Loucy (cell line): ENCODE data around the gene HS6ST2.

Source experiments
- H2AFZ ChIP-seq: fragments of 200-600 bp; sonication (generic); 2 replicates; pipeline ENCODE4 v1.6.0; 2016; ENCODE audit warnings: antibody characterized with exemption, mild to moderate bottlenecking, low read length, moderate library complexity
- H3F3A ChIP-seq: fragments of 200-600 bp; 2 replicates; pipeline ENCODE4 v1.6.0; 2016; ENCODE audit warnings: antibody characterized with exemption, low read depth, mild to moderate bottlenecking
- H3K27me3 ChIP-seq: fragments of 200-600 bp; sonication (generic); 2 replicates; pipeline ENCODE4 v1.6.1; 2014; ENCODE audit warnings: low read length, mild to moderate bottlenecking; ENCODE audit not compliant: insufficient read depth, poor library complexity, severe bottlenecking
- H3K36me3 ChIP-seq: fragments of 200-600 bp; sonication (generic); 2 replicates; pipeline ENCODE4 v1.6.1; 2016; ENCODE audit warnings: low read length; ENCODE audit not compliant: insufficient read depth
- H3K4me1 ChIP-seq: fragments of 200-600 bp; sonication (generic); 2 replicates; pipeline ENCODE4 v1.5.1; 2014; ENCODE audit warnings: low read length, mild to moderate bottlenecking; ENCODE audit not compliant: insufficient read depth, poor library complexity, severe bottlenecking
- H3K4me2 ChIP-seq: fragments of 200-600 bp; sonication (generic); 2 replicates; pipeline ENCODE4 v1.6.0; 2014; ENCODE audit warnings: antibody characterized with exemption, low read length, low read depth, mild to moderate bottlenecking; ENCODE audit not compliant: poor library complexity, severe bottlenecking
- H3K4me3 ChIP-seq: fragments of 200-600 bp; sonication (generic); 2 replicates; pipeline ENCODE4 v1.5.1; 2014; ENCODE audit warnings: low read length, mild to moderate bottlenecking, mixed read lengths; ENCODE audit not compliant: poor library complexity, severe bottlenecking
- H3K79me2 ChIP-seq: fragments of 200-600 bp; sonication (generic); 2 replicates; pipeline ENCODE4 v1.6.1; 2014; ENCODE audit warnings: low read length; ENCODE audit not compliant: insufficient read depth
- H3K9ac ChIP-seq: fragments of 200-600 bp; sonication (generic); 2 replicates; pipeline ENCODE4 v1.6.0; 2014; ENCODE audit warnings: mild to moderate bottlenecking, low read depth, low read length, moderate library complexity; ENCODE audit not compliant: poor library complexity, severe bottlenecking
- H3K9me2 ChIP-seq: fragments of 200-600 bp; sonication (generic); replicated peaks from 2 replicates; pipeline ENCODE4 v1.6.1; 2016; ENCODE audit warnings: low read depth, low read length, mixed read lengths
- H3K9me3 ChIP-seq: fragments of 200-600 bp; sonication (generic); 2 replicates; pipeline ENCODE4 v1.6.1; 2014; ENCODE audit warnings: mild to moderate bottlenecking, antibody characterized with exemption, low read length, low read depth; ENCODE audit not compliant: insufficient read depth
- H4K20me1 ChIP-seq: fragments of 200-600 bp; sonication (generic); 2 replicates; pipeline ENCODE4 v1.6.0; 2014; ENCODE audit warnings: antibody characterized with exemption, low read length, mild to moderate bottlenecking; ENCODE audit not compliant: insufficient read depth, poor library complexity, severe bottlenecking
- CTCF ChIP-seq: fragments of 200-600 bp; sonication (generic); conservative IDR thresholded peaks from 2 replicates; pipeline ENCODE4 v1.5.1; 2014; ENCODE audit warnings: mild to moderate bottlenecking, antibody characterized with exemption, low read length
- EZH2phosphoT487 ChIP-seq: fragments of 200-600 bp; IDR thresholded peaks from 2 replicates; pipeline ENCODE4 v1.6.1; 2018; ENCODE audit warnings: antibody characterized with exemption, mild to moderate bottlenecking, moderate library complexity, borderline replicate concordance

The HS6ST2 gene

GRCh38 chrX:132648895-132649294 lies 309.5 kb downstream of the HS6ST2 start:
- no peaks in the 10 kb centered on the region for H3K9me3 ChIP-seq
- no peaks in the 10 kb centered on the region for H4K20me1 ChIP-seq
- H3K9me2 ChIP-seq: no peaks in the 10 kb centered on the region
- H2AFZ ChIP-seq: no peak overlapping the region
- no peak overlapping the region for H3K9ac ChIP-seq
- H3K4me3 ChIP-seq: no peak overlapping the region
- H3K4me1 ChIP-seq: no peaks in the 10 kb centered on the region
- H3K79me2 ChIP-seq: no peaks in the 10 kb centered on the region
- H3F3A ChIP-seq: no peaks in the 10 kb centered on the region
- no peaks in the 10 kb centered on the region for H3K36me3 ChIP-seq
- TF ChIP-seq EZH2phosphoT487 (no peak), CTCF (no peak)
- no peak overlapping the region for H3K4me2 ChIP-seq
- no peaks in the 10 kb centered on the region for H3K27me3 ChIP-seq

GRCh38 chrX:132639446-132639845 lies 319.0 kb downstream of the HS6ST2 start:
- Histone ChIP-seq H3K4me2 (no peak overlapping the region), H3K36me3 (no peaks in the 10 kb centered on the region), H4K20me1 (no peaks in the 10 kb centered on the region), H3K9ac (no peak overlapping the region), H3K4me3 (no peak overlapping the region), H3K79me2 (no peaks in the 10 kb centered on the region), H2AFZ (no peak overlapping the region), H3F3A (no peaks in the 10 kb centered on the region), H3K27me3 (no peaks in the 10 kb centered on the region), H3K9me2 (no peaks in the 10 kb centered on the region), H3K9me3 (no peaks in the 10 kb centered on the region), H3K4me1 (no peaks in the 10 kb centered on the region)
- TF ChIP-seq EZH2phosphoT487: no peak
- no peak for TF ChIP-seq CTCF

- no peak overlapping the region for H2AFZ ChIP-seq
- no peaks in the 10 kb centered on the region for H3K4me1 ChIP-seq
- no peak overlapping the region for H3K9ac ChIP-seq
- H3F3A ChIP-seq: no peaks in the 10 kb centered on the region
- H3K4me3 ChIP-seq: no peak overlapping the region
- no peaks in the 10 kb centered on the region for H3K9me3 ChIP-seq
- no peak for TF ChIP-seq CTCF
- no peak for TF ChIP-seq EZH2phosphoT487
- no peak overlapping the region for H3K4me2 ChIP-seq
- H3K36me3 ChIP-seq: no peaks in the 10 kb centered on the region
- H3K27me3 ChIP-seq: no peaks in the 10 kb centered on the region
- no peaks in the 10 kb centered on the region for H3K9me2 ChIP-seq
- no peaks in the 10 kb centered on the region for H4K20me1 ChIP-seq
- no peaks in the 10 kb centered on the region for H3K79me2 ChIP-seq
These were observed 320.1 kb downstream of the HS6ST2 start for GRCh38 chrX:132638313-132638712.
